Muscle layer of colon (tissue), 2 donors: Measurements from ENCODE around the gene GPR78.

Experiments used
- H3K27ac ChIP-seq: one replicate; pipeline ENCODE4 v1.7.0; 2013; ENCODE audit warnings: low read depth, mild to moderate bottlenecking, low read length, moderate library complexity
- H3K27me3 ChIP-seq, 2 donors: one replicate each; pipeline ENCODE4 v1.7.0; 2013; ENCODE audit warnings: low read length in 2 of 2, mild to moderate bottlenecking in 2 of 2; ENCODE audit not compliant: insufficient read depth in 2 of 2, control insufficient read depth in 1 of 2
- H3K36me3 ChIP-seq: one replicate; pipeline ENCODE4 v1.7.0; 2013; ENCODE audit warnings: mild to moderate bottlenecking, low read length; ENCODE audit not compliant: insufficient read depth
- H3K4me1 ChIP-seq: one replicate; pipeline ENCODE4 v1.7.0; 2013; ENCODE audit warnings: mild to moderate bottlenecking, low read length; ENCODE audit not compliant: insufficient read depth
- H3K4me3 ChIP-seq, 2 donors: one replicate each; pipeline ENCODE4 v1.7.0; 2013; ENCODE audit warnings: low read length in 2 of 2, low read depth in 1 of 2, mild to moderate bottlenecking in 1 of 2, moderate library complexity in 1 of 2
- H3K9ac ChIP-seq: one replicate; pipeline ENCODE4 v1.7.0; 2013; ENCODE audit warnings: low read length
- H3K9me3 ChIP-seq: one replicate; pipeline ENCODE4 v1.7.0; 2013; ENCODE audit warnings: mild to moderate bottlenecking, low read length
- donor health status: abdominal sarcoma.
- donor health status: Adenocarcinoma of cecum.

The GPR78 gene

GRCh38 chr4:8547912-8548730 lies 32.1 kb upstream of the GPR78 start:
- no peaks in the 10 kb centered on the region for H3K36me3 ChIP-seq
- no peak overlapping the region for H3K9ac ChIP-seq
- H3K4me3 ChIP-seq, result no peak overlapping the region
- H3K27ac ChIP-seq, result no peak overlapping the region
- no peaks in the 10 kb centered on the region for H3K9me3 ChIP-seq
- no peaks in the 10 kb centered on the region for H3K4me1 ChIP-seq
- no peaks in the 10 kb centered on the region for H3K27me3 ChIP-seq

GRCh38 chr4:8548731-8549351 lies 31.4 kb upstream of the GPR78 start:
- no peaks in the 10 kb centered on the region for H3K36me3 ChIP-seq
- no peaks in the 10 kb centered on the region for H3K4me1 ChIP-seq
- no peaks in the 10 kb centered on the region for H3K9me3 ChIP-seq
- no peak overlapping the region for H3K4me3 ChIP-seq
- H3K27ac ChIP-seq, result no peak overlapping the region
- no peaks in the 10 kb centered on the region for H3K27me3 ChIP-seq
- H3K9ac ChIP-seq, result no peak overlapping the region

- Histone ChIP-seq H3K9me3 (no peaks in the 10 kb centered on the region), H3K4me3 (no peak overlapping the region), H3K27ac (no peak overlapping the region), H3K9ac (no peak overlapping the region), H3K4me1 (no peaks in the 10 kb centered on the region), H3K36me3 (no peaks in the 10 kb centered on the region), H3K27me3 (no peaks in the 10 kb centered on the region)
Measured at GRCh38 chr4:8549352-8549931, 30.8 kb upstream of the GPR78 start.

GRCh38 chr4:8550691-8551090 lies 29.5 kb upstream of the GPR78 start:
- Histone ChIP-seq H3K36me3 (no peaks in the 10 kb centered on the region), H3K9ac (no peak overlapping the region), H3K4me1 (no peaks in the 10 kb centered on the region), H3K27ac (no peak overlapping the region), H3K9me3 (no peaks in the 10 kb centered on the region), H3K27me3 (no peaks in the 10 kb centered on the region), H3K4me3 (no peak overlapping the region)

GRCh38 chr4:8552024-8552423 lies 28.2 kb upstream of the GPR78 start:
- Histone ChIP-seq H3K9me3 (no peaks in the 10 kb centered on the region), H3K4me1 (no peaks in the 10 kb centered on the region), H3K4me3 (no peak overlapping the region), H3K27me3 (no peaks in the 10 kb centered on the region), H3K9ac (no peak overlapping the region), H3K36me3 (no peaks in the 10 kb centered on the region), H3K27ac (no peak overlapping the region)

- H3K4me1 ChIP-seq, result no peaks in the 10 kb centered on the region
Measured at GRCh38 chr4:8552581-8553205, 27.5 kb upstream of the GPR78 start.

GRCh38 chr4:8553216-8553615 lies 27.0 kb upstream of the GPR78 start:
- Histone ChIP-seq H3K36me3 (no peaks in the 10 kb centered on the region), H3K9ac (no peak overlapping the region), H3K9me3 (no peaks in the 10 kb centered on the region), H3K4me3 (no peak overlapping the region), H3K27me3 (no peaks in the 10 kb centered on the region), H3K27ac (no peak overlapping the region), H3K4me1 (no peaks in the 10 kb centered on the region)

More at GRCh38 chr4:8552581-8553205, 27.5 kb upstream of the GPR78 start:
- Histone ChIP-seq H3K36me3 (no peaks in the 10 kb centered on the region), H3K9ac (no peak overlapping the region), H3K9me3 (no peaks in the 10 kb centered on the region), H3K27ac (no peak overlapping the region), H3K4me3 (no peak overlapping the region), H3K27me3 (no peaks in the 10 kb centered on the region)

GRCh38 chr4:8553991-8554405 lies 26.2 kb upstream of the GPR78 start:
- no peaks in the 10 kb centered on the region for H3K9me3 ChIP-seq
- no peak overlapping the region for H3K9ac ChIP-seq
- no peak overlapping the region for H3K27ac ChIP-seq
- no peak overlapping the region for H3K4me3 ChIP-seq
- no peaks in the 10 kb centered on the region for H3K4me1 ChIP-seq
- H3K36me3 ChIP-seq, result no peaks in the 10 kb centered on the region
- no peaks in the 10 kb centered on the region for H3K27me3 ChIP-seq

GRCh38 chr4:8554555-8555100 lies 25.6 kb upstream of the GPR78 start:
- no peak overlapping the region for H3K9ac ChIP-seq
- H3K4me1 ChIP-seq, result no peaks in the 10 kb centered on the region
- no peaks in the 10 kb centered on the region for H3K27me3 ChIP-seq
- H3K4me3 ChIP-seq, result no peak overlapping the region
- H3K36me3 ChIP-seq, result no peaks in the 10 kb centered on the region
- H3K27ac ChIP-seq, result no peak overlapping the region
- H3K9me3 ChIP-seq, result no peaks in the 10 kb centered on the region

GRCh38 chr4:8555716-8556115 lies 24.5 kb upstream of the GPR78 start:
- Histone ChIP-seq H3K27ac (no peak overlapping the region), H3K27me3 (no peaks in the 10 kb centered on the region), H3K4me1 (no peaks in the 10 kb centered on the region), H3K9me3 (no peaks in the 10 kb centered on the region), H3K4me3 (no peak overlapping the region), H3K36me3 (no peaks in the 10 kb centered on the region), H3K9ac (no peak overlapping the region)
